Spleen (tissue), 11 donors: Measurements from ENCODE around the gene C6orf163. TPM values are rescaled to one million over a fixed set of nuclear protein-coding genes. Genes with fewer than 3 reads are reported as not detected.

ENCODE experiments used
- DNase-seq: peaks from one replicate; pipeline ENCODE4 v3.0.0-alpha.2; 2020
- H3K27ac ChIP-seq, 8 donors: fragments of 200-600 bp; sonication (generic) in 7 of 8; 1 replicate in 4 of 8; 2 replicates in 4 of 8; pipeline versions ENCODE4 v1.5.0 to v1.8.0; 2016 to 2021; ENCODE audit warnings: inconsistent platforms in 4 of 8, mild to moderate bottlenecking in 4 of 8, moderate library complexity in 1 of 8
- H3K27me3 ChIP-seq, 7 donors: fragments of 200-600 bp; sonication (generic) in 6 of 7; replicated peaks in 1 of 7; 1 replicate in 4 of 7; 2 replicates in 3 of 7; pipeline versions ENCODE4 v1.5.0 to v1.8.0; 2016 to 2021; ENCODE audit warnings: inconsistent platforms in 3 of 7, mild to moderate bottlenecking in 1 of 7
- H3K36me3 ChIP-seq, 6 donors: fragments of 200-600 bp; sonication (generic) in 5 of 6; 1 replicate in 4 of 6; 2 replicates in 2 of 6; pipeline versions ENCODE4 v1.5.0 to v1.8.0; 2016 to 2021; ENCODE audit warnings: inconsistent platforms in 2 of 6
- H3K4me1 ChIP-seq, 6 donors: fragments of 200-600 bp; sonication (generic) in 5 of 6; 1 replicate in 3 of 6; 2 replicates in 3 of 6; pipeline versions ENCODE4 v1.5.0 to v1.8.0; 2016 to 2021; ENCODE audit warnings: inconsistent platforms in 3 of 6
- H3K4me3 ChIP-seq, 8 donors: fragments of 200-600 bp; sonication (generic) in 7 of 8; 1 replicate in 4 of 8; 2 replicates in 4 of 8; pipeline versions ENCODE4 v1.5.0 to v1.8.0; 2016 to 2021; ENCODE audit warnings: inconsistent platforms in 4 of 8, mild to moderate bottlenecking in 4 of 8, moderate library complexity in 2 of 8
- H3K9me3 ChIP-seq, 8 donors: fragments of 200-600 bp; sonication (generic) in 7 of 8; 1 replicate in 4 of 8; 2 replicates in 4 of 8; pipeline versions ENCODE4 v1.5.0 to v1.8.0; 2016 to 2021; ENCODE audit warnings: inconsistent platforms in 4 of 8
- CTCF ChIP-seq, 11 experiments: fragments of 200-600 bp in 7 of 11; fragments of 450-650 bp in 4 of 11; sonication (generic) in 4 of 11; IDR thresholded peaks in 8 of 11; conservative IDR thresholded peaks in 3 of 11; 1 replicate in 7 of 11; 2 replicates in 4 of 11; pipeline versions ENCODE4 v1.4.0 to v1.8.0; 2016 to 2021; ENCODE audit warnings: antibody characterized with exemption in 11 of 11, inconsistent platforms in 4 of 11, mild to moderate bottlenecking in 1 of 11
- POLR2A ChIP-seq, 3 donors: fragments of 450-650 bp; IDR thresholded peaks; one replicate each; pipeline ENCODE4 v1.5.1; 2017; ENCODE audit warnings: antibody characterized with exemption in 3 of 3, mild to moderate bottlenecking in 1 of 3
- POLR2AphosphoS5 ChIP-seq, 3 donors: sonication (generic); formaldehyde crosslinking; IDR thresholded peaks; one replicate each; pipeline ENCODE4 v1.5.1; 2017; ENCODE audit warnings: antibody characterized with exemption in 3 of 3
- WGBS, 5 donors: extraction: QIAGEN DNeasy Blood & Tissue Kit in 3 of 5; methylation state at CpG; one replicate each; pipeline versions ENCODE4 v1.1.5 to v1.1.7; 2013 to 2018; 5-methylcytosine and 5-hydroxymethylcytosine counted together
- intact Hi-C: fragments of 100-400 bp; cut with DNase I; formaldehyde crosslinking; loops from one replicate; pipeline ENCODE4 v1.15.0; 2023; ENCODE audit warnings: low total_unique reads
- polyA plus RNA-seq, 3 donors: library from polyadenylated mRNA; stranded (reverse); fragments of 200-250 nt; gene quantifications; one replicate each; pipeline ENCODE4 v1.2.1, GENCODE V29; 2013
- total RNA-seq, 7 donors: library from RNA; depleted of rRNA in 3 of 7; stranded (reverse); fragments of >200 nt in 3 of 7; fragmentation: NEBNext Ultra II Directional in 4 of 7; extraction: Animal tissue kit (Norgen Biotek cat#: 25700) in 4 of 7; gene quantifications; one replicate each; pipeline versions ENCODE4 v1.1.0 to v1.2.1, GENCODE V29; 2016 to 2021
- donor health status: healthy with polysubstance abuse.
- donor health status: DM: no; HTN: no; CAD: no; lungs with moderate emphysema.
- donor health status: DM: no; HTN: no; CAD: no.
- donor health status: Bipolar disorder and iron deficiency.
- donor health status: healthy.
- donor health status: DM: no; HTN: no; CAD: no.
- donor health status: DM: yes; HTN: yes; CAD: no.

Gene C6orf163
- total and polyA plus RNA-seq, 10 donors, result 0.59 to 13.2 (median 5.4) TPM

- peaks cover 0 to 21% (median 11%) of the 10 kb centered on the region in 6 donors for H3K4me1 ChIP-seq
- intact Hi-C loops, result no loop called here
- H3K27me3 ChIP-seq, result no peaks in the 10 kb centered on the region
- no peak overlapping the region for H3K4me3 ChIP-seq
- no peak overlapping the region for H3K27ac ChIP-seq
- no peaks in the 10 kb centered on the region for H3K36me3 ChIP-seq
- H3K9me3 ChIP-seq, result peaks cover 0 to 4% (median 0%) of the 10 kb centered on the region in 8 donors
- TF ChIP-seq POLR2A (IDR thresholded peaks at IDR 0.05) (no peak), CTCF (IDR thresholded peaks at IDR 0.05 in 8 of 11, conservative IDR thresholded peaks at IDR 0.05 in 3 of 11) (no peak), POLR2AphosphoS5 (IDR thresholded peaks at IDR 0.05) (no peak)
- no peak for DNase-seq
Measured at GRCh38 chr6:87330961-87331360, 13.7 kb upstream of the C6orf163 start.

- H3K36me3 ChIP-seq, result no peaks in the 10 kb centered on the region
- no peak for DNase-seq
- intact Hi-C loops, result no loop called here
- no peaks in the 10 kb centered on the region for H3K27me3 ChIP-seq
- H3K27ac ChIP-seq, result no peak overlapping the region
- 69 to 87% (median 83%) methylated on average over 5 of the region's 5 CpGs for WGBS, 5 donors
- H3K9me3 ChIP-seq, result no peaks in the 10 kb centered on the region
- H3K4me1 ChIP-seq, result peaks cover 0 to 21% (median 11%) of the 10 kb centered on the region in 6 donors
- TF ChIP-seq CTCF (IDR thresholded peaks at IDR 0.05 in 8 of 11, conservative IDR thresholded peaks at IDR 0.05 in 3 of 11), result no peak
- no peak for TF ChIP-seq POLR2A (IDR thresholded peaks at IDR 0.05)
- no peak for TF ChIP-seq POLR2AphosphoS5 (IDR thresholded peaks at IDR 0.05)
- no peak overlapping the region for H3K4me3 ChIP-seq
Measured at GRCh38 chr6:87333033-87333432, 11.6 kb upstream of the C6orf163 start.

- peak overlapping the region in 1 of 8 donors; percentile 18 for H3K27ac ChIP-seq
- intact Hi-C loops, result no loop called here
- WGBS, 5 donors, result 39 to 52% (median 49%) methylated on average over 3 of the region's 3 CpGs
- DNase-seq, result no peak
- peaks cover 0 to 21% (median 11%) of the 10 kb centered on the region in 6 donors for H3K4me1 ChIP-seq
- H3K9me3 ChIP-seq, result no peaks in the 10 kb centered on the region
- no peaks in the 10 kb centered on the region for H3K27me3 ChIP-seq
- H3K36me3 ChIP-seq, result no peaks in the 10 kb centered on the region
- TF ChIP-seq POLR2AphosphoS5 (IDR thresholded peaks at IDR 0.05), result no peak
- no peak for TF ChIP-seq POLR2A (IDR thresholded peaks at IDR 0.05)
- TF ChIP-seq CTCF (IDR thresholded peaks at IDR 0.05 in 8 of 11, conservative IDR thresholded peaks at IDR 0.05 in 3 of 11), result no peak
- H3K4me3 ChIP-seq, result no peak overlapping the region
Measured at GRCh38 chr6:87333591-87334181, 10.9 kb upstream of the C6orf163 start.

GRCh38 chr6:87334683-87335082 lies 9.9 kb upstream of the C6orf163 start:
- no peak for DNase-seq
- intact Hi-C loops, result no loop called here
- H3K27me3 ChIP-seq, result no peaks in the 10 kb centered on the region
- no peak overlapping the region for H3K27ac ChIP-seq
- no peak for TF ChIP-seq CTCF (IDR thresholded peaks at IDR 0.05 in 8 of 11, conservative IDR thresholded peaks at IDR 0.05 in 3 of 11)
- no peak for TF ChIP-seq POLR2A (IDR thresholded peaks at IDR 0.05)
- no peak for TF ChIP-seq POLR2AphosphoS5 (IDR thresholded peaks at IDR 0.05)
- WGBS, 5 donors, result 63 to 97% (median 91%) methylated on average over 1 of the region's 1 CpG
- peaks cover 0 to 21% (median 11%) of the 10 kb centered on the region in 6 donors for H3K4me1 ChIP-seq
- no peaks in the 10 kb centered on the region for H3K36me3 ChIP-seq
- no peaks in the 10 kb centered on the region for H3K9me3 ChIP-seq
- H3K4me3 ChIP-seq, result no peak overlapping the region
